CD1c-positive myeloid dendritic cell (primary cell): Measurements from ENCODE around the gene DDX21.
"Not testable (repeated sequence)": the region's sequence is repeated elsewhere in the genome, so short reads cannot be mapped to it uniquely, and the experiment has no call there.

ENCODE experiments used
- DNase-seq: peaks from one replicate; pipeline ENCODE4 v3.0.0-alpha.2; 2016; ENCODE audit errors: extremely low spot score

The DDX21 gene

DNA sequence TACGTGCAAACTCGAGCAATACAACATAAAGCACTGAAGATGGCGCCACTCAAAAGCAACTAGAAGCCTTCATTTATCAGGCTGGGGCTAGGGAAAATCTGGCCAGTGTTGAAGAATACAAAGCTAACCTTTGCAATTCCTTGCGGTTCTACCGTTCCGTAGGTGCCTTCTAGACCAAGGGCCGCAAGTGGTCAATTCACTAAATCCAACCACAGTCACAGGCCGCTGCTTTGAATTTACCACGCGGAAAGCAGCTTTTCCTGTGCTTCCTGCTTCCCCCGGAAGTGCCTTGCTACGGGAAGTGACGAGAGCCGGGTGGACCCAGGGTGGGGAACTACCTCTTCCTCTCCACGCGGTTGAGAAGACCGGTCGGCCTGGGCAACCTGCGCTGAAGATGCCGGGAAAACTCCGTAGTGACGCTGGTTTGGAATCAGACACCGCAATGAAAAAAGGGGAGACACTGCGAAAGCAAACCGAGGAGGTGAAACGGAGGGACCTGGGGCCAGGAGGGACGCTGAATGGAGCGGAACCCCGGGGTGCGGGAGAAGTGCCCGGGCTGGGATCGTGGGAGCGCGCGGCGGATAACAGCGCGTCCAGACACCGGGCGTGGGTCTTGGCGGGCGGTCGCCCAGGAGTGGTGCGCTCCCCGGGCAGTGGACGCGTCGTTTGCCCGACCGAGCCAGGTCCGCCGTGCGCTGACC is at the start of gene DDX21:
Gene DDX21, plus strand, starts transcription at position 339 of the 701 bp plus-strand sequence. Its CDS starts 56 bp downstream, at position 395.
- DNase-seq = peak; percentile 95

DNA sequence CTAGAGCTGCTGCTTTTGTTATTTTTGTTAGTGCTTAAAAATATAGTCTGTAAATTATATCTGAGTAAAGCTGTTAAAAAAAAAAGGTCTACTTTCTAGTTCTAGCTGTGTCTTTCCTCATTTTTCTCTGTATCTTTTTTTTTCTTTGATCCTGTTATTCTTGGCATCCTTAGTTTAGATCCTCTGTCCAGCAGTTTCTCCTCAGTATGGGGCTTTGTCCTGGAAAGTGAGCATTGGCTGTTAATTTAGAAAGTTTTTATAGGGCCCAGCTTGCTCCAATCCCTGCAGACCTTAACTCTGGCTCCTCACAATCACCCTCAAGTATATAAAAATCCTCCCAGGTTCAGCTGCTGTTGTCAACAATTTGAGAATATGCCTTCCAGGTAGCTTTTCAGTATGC is 31.4 kb upstream of the DDX21 start:
- no peak for DNase-seq

DNA sequence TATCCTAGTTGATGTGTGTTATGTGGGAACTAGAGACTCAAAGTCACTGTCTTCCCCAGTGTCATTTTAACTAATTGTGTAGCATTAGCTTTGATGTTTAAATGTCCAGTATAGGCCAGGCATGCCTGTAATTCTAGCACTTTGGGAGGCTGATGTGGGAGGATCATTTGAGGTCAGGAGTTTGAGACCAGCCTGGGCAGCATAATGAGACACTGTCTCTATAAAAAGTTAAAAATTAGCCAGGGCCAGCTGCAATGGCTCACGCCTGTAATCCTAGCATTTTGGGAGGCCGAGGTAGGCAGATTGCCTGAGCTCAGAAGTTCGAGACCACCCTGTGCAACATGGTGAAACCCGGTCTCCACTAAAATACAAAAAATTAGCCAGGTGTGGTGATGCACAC is 30.5 kb upstream of the DDX21 start:
- DNase-seq = no peak

DNA sequence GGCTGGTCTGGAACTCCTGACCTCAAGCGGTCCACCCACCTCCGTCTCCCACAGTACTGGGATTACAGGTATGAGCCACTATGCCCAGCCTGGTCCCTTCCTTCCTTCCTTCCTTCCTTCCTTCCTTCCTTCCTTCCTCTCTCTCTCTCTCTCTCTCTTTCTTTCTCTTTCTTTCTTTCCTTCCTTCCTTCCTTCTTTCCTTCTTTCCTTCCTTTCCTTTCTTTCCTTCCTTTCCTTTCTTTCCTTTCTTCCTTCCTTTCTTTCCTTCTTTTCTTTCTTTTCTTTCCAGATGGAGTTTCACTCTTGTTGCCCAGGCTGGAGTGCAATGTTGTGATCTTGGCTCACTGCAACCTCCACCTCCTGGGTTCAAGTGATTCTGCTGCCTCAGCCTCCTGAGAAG is 26.8 kb upstream of the DDX21 start:
- DNase-seq = not testable (repeated sequence)

DNA sequence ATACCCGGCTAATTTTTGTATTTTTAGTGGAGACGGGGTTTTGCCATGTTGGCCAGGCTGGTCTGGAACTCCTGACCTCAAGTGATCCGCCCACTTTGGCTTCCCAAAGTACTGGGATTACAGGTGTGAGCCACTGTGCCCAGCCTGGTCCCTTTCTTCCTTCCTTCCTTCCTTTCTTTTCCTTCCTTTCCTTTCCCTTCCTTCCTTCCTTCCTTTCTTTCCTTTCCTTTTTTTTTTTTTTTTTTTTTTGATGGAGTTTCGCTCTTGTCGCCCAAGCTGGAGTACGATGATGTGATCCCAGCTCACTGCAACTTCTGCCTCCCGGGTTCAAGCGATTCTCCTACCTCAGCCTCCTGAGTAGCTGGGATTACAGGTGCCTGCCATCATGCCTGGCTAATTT is 26.1 kb upstream of the DDX21 start:
- DNase-seq = not testable (repeated sequence)

DNA sequence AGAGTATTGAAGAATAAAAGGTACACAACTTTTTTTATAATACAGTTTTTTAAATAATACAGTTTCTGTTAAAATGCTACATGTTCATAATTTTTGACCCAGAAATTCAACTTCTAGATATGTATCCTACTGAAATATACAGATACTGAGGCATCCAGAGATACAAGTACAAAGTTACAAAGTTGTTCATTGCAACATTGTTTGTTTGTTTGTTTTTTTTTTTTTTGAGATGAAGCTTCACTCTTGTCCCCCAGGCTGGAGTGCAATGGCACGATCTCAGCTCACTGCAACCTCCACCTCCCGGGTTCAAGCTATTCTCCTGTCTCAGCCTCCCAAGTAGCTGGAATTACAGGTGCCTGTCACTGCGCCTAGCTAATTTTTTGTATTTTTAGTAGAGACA is 23.1 kb upstream of the DDX21 start:
- not testable (repeated sequence) for DNase-seq

DNA sequence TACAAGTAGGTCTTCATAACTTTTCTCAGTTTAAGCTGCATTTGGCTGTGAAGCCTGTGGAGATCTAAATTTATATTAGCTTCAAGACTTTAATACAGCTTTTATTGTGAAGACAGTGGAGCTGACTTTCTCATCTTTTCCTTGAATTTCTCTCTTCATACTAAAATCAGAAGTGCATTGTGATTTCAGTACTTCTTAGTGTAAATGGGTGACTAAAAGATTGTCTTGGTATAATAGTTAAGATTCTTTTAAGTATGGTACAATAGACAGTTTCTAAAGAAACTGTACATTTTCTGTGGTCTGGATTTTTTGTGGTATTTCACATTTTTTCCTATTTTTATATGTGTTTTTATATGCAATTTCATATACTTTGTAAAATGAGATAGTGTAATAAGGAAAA is 21.0 kb upstream of the DDX21 start:
- no peak for DNase-seq

DNA sequence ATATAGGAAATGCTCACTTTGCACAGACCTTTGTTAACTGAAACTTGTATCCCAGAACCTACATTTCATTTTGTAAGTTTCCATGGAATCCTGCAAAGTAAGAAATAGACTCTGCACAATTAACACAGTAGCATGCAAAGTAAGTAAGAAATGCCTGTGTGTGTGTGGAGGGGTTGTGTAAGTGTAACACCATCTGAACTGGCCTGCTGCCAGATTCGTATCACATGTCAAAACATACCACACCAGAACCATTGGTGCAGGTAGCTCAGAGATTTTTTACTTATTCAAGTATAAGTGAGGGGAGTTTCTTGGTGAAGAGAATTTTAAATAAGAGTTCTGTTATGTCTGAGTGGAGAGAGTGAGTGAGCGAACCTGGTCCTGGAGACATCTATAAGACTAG is 17.9 kb upstream of the DDX21 start:
- DNase-seq = no peak

DNA sequence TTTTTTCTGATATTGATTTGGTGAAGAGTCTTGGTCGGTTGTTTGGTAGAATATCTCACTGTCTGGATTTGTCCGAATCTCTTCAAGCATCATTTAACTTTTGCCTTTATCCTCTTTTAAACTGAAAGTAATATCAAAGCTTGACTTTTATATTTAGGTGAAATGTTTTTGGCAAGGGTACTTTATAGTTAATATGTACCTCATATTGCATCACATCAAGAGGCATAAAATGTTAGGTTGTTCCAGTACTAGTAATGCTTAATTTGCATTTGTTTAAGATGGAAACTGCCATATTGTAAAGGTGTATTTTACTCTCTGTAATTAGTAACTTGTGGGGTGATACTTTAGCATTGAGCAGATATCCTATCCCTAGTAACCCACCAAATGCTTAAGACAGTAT is 17.1 kb upstream of the DDX21 start:
- no peak for DNase-seq

DNA sequence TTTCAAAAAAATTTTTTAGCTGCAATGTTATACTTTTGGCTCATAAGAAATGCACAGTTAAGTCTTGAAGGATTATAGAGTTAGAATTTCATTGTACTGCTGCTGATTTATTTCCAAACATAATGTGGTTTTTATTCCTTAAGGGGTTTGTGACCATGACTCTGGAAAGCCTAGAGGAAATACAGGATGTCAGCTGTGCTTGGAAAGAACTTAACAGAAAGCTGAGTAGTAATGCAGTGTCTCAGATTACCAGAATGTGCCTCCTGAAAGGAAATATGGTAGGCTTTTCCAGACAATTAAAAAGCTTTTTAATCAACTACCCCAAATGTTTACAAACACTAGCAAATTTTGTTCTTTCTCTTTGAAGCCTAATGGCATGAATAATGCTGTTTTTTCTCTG is 15.1 kb upstream of the DDX21 start:
- not testable (repeated sequence) for DNase-seq

DNA sequence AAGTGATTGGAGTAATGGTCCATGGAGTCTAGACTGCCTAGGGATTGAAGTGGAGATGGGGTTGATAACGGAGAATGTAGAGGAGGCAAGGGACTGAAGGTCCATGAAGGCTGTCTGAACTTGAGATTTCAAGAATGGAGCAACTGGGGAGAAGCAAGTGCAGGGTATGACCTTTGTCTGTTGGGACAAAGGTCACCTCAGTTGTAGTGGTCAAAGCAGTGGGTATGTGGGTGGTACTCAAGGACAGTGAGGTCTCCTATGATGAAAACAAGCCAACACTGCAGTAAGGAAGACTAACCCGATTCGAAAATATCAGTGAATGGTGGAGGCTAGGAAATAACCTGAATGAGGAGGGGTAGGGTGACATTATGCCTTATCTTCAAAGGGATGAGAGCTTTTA is 5.4 kb upstream of the DDX21 start:
- no peak for DNase-seq

DNA sequence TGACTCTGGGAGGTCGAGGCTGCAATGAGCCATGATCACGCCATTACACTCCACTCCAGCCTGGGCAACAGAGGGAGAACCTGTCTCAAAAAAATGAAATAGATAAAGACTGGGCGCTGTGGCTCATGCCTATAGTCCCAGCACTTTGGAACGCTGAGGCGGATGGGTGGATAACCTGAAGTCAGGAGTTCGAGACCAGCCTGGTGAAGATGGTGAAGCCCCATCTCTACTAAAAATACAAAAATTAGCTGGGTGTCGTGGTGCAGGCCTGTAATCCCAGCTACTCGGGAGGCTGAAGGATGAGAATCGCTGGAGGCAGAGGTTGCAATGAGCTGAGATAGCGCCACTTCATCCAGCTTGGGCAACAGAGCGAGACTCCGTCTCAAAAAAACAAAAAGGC is 1.1 kb upstream of the DDX21 start:
- no peak for DNase-seq

DNA sequence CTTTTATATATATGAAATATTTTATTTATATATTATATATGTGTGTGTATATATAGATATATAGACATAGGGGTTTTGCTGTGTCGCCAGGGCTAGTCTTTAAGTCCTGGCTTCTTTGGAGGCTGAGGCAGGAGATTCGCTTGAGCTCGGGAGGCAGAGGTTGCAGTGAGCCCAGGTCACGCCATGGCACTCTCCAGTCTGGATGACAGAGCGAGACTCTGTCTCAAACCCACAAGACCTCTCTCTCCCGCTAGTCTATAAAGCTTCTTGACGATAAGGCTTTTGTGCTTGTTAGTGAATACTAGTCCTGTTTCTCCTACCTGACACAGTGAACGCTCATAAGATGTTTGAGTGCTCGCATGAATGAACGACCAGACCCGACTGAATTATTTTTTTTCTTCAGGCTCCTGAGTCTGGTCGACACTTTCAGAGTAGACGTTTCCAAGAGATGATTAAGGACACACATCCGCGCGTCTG is 577 bp upstream of the DDX21 start:
- DNase-seq = no peak

DNA sequence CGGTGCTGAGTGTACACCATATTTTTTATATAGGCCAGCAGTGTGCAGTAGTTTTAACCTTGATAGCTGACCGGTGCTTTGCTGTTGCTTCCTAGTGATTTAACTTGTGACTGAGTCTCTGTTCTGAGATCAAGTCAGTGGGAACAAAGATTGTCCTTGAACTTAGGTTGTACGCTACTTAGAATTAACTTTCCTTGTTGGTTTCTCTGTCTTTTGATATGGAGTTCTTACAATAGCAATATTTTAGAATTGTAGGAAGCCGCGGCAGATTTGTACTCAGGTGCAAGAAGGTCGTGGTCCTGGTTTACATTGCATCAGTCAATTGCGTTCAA is 1.3 kb downstream of the DDX21 start:
- DNase-seq = no peak

DNA sequence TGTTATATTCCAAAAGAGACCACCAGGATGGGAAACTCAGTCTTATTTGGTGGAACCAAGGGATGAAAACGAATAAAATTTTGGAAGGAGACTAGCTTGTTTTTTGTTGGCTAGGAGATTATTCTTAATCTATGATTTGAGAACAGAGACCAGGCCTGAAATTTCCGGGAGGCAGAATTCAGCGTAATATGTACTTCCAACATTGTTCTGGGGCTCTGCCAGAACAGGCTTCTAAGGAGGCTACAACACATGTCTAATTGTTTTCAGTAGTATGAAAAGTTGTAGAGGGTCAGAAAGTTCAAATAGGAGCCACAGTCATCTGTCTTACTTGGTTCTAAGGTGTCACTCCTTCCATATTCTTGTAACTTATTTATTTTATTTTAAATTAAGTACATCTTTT is 1.7 kb downstream of the DDX21 start:
- DNase-seq = no peak

DNA sequence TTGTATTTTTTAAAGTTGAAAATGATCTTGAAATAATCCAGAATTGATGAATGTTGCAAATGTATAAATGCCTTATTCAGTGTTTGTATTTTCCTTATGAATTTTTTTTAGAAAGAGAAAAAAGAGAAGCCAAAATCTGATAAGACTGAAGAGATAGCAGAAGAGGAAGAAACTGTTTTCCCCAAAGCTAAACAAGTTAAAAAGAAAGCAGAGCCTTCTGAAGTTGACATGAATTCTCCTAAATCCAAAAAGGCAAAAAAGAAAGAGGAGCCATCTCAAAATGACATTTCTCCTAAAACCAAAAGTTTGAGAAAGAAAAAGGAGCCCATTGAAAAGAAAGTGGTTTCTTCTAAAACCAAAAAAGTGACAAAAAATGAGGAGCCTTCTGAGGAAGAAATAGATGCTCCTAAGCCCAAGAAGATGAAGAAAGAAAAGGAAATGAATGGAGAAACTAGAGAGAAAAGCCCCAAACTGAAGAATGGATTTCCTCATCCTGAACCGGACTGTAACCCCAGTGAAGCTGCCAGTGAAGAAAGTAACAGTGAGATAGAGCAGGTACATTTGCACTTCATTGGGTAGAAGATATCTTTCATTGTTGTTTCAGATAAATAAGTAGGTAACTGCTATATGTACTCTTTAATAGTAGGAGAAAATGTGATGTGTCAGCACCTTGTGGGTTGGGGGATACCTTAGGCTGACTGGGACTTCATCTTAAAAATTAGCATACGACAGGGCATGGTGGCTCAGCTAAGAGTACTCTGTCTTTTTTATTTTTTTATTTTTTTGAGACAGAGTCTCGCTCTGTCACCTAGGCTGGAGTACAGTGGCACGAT is 3.9 kb downstream of the DDX21 start:
- no peak for DNase-seq

DNA sequence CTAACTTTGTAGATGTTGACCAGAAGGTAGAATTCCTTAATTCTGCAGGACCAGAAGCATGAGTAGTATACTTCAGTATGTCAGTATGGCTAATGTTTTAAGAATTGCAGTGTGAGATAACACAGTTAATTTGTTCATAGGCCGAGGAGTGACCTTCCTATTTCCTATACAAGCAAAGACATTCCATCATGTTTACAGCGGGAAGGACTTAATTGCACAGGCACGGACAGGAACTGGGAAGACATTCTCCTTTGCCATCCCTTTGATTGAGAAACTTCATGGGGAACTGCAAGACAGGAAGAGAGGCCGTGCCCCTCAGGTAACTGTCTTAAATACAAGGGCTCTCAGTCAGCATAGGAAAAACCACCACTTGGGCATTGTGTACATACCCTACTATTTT is 7.2 kb downstream of the DDX21 start:
- no peak for DNase-seq

DNA sequence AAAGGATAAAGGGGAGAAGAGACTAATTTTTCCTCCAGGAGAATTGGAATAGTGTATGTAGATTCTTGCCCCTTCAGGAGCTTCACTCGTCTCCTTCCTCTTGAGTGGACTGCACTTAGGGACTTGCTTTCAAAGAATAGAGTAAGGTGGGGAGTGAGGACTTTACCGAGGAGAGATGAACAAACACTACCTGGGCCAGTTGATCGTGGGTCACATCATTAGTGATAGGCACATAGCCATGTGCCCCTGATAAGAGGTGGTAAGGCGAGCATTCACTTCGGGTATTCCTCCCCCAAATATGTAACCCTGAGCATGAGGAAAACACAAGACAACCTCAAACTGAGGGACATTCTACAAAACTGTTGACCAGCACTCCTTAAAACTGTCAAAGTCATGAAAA is 18.0 kb downstream of the DDX21 start:
- DNase-seq = no peak

DNA sequence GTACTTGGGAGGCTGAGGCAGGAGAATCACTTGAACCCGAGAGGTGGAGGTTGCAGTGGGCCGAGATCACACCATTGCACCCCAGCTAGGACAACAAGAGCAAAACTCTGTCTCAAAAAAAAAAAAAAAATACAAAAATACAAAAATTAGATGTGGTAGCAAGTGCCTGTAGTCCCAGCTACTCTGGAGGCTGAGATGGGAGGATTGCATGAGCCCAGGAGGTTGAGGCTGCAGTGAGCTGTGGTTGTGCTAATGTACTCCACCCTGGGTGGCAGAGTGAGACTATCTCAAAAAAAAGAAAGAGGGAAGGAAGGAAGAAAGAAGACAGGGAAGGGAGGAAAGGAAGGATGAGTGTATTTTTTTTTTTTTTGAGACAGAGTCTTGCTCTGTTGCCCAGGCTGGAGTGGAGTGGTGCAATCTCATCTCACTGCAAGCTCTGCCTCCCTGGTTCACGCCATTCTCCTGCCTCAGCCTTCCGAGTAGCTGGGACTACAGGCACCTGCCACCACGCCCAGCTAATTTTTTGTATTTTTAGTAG is 20.0 kb downstream of the DDX21 start:
- DNase-seq = not testable (repeated sequence)

DNA sequence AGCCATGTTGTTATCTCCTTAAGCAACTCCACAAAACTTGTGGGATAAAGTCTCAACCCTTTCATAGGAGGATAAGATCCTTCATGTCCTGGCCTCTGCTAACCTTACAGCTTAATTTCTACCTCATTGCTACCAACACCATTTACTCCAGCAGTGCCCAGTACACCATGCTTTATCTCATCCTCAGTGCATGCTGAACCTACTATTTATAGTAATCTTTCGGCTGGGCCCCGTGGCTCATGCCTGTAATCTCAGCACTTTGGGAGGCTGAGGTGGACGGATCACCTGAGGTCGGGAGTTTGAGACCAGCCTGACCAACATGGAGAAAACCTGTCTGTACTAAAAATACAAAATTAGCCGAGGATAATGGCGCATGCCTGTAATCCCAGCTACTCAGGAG is 23.8 kb downstream of the DDX21 start:
- DNase-seq = not testable (repeated sequence)

DNA sequence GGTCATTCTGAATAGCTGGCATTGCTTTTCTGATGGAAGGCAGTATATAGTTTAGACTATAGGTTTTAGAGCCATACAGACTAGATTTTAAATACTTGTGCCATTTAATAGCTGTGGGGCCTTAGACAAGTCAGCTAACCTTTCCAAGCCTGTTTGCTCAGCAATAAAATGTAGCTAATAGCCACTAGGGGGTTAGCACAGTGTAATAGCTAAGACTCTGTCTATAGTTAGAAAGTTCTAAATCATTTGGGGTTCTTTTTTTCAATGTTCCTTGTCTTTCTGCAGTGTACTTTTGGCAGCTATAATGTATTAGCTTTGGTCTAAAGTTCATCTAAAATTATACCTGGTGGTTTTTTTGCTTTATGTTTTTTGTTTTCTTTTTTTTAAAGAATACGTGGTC is 25.1 kb downstream of the DDX21 start:
- DNase-seq = peak; percentile 23

DNA sequence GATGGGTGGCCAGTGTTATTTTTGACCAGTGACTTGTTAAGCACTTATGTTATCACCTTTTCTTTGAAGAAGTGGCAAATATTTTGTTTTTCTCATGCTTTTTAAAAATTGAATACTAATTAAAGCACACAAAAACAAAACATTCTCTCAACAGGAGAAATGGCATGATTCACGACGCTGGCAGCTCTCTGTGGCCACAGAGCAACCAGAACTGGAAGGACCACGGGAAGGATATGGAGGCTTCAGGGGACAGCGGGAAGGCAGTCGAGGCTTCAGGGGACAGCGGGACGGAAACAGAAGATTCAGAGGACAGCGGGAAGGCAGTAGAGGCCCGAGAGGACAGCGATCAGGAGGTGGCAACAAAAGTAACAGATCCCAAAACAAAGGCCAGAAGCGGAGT is 26.4 kb downstream of the DDX21 start:
- DNase-seq = no peak

DNA sequence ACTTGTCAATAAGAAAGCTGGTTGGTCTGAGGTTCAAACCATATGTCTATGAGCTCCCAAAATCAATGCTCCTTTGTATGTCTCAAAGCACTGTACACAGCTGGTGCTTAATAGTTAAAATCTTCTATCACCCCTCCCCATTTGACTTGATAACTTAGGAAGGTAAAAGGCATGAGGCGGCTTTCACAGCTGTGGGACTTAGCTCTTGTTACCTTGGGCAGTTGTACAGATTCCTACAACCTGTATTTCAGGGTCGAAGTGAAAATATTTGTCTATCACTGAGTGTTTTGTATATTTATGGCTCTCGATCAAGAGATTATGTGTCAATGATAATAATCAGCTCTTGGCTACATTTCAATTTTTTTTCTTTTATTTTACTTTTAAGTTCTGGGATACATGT is 31.6 kb downstream of the DDX21 start:
- no peak for DNase-seq
